Measurements from ENCODE around the gene ZNF98. TPM values are rescaled to one million over a fixed set of nuclear protein-coding genes. Genes with fewer than 3 reads are reported as not detected.

Gene ZNF98
- total and polyA plus RNA-seq, 2 of the 8 experiments (the other 6 are each of a cell fraction or from before 2014, with no cell fraction given): not detected

DNA sequence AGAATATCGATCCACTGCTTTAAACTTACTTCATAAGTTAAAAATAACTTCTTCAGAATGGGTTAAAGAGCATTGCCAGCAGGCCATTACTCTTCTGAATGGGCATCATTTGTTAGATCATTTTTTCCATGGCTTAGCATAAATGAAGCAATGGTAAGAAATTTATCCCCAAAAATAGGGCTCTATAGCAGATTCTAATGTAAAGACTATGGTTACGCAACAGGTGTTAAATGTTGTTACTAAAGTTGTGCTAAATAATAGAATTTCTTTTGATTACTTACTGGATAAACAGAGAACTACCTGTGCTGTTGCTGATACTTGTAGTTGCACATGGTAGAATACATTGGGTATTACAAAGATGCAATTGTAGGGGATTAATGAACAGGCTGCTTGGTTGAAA lies 15.9 kb upstream of the ZNF98 start:
- peaks cover 30 to 70% of the 10 kb centered on the region in 2 experiments; a peak in 3 of 4 replicates for H3K9me3 ChIP-seq (ENCODE audit: insufficient read depth in 2 of 2, low read depth in 1 of 2, low read length in 1 of 2)

More for the DNA sequence above, 15.9 kb upstream of the ZNF98 start:
- H3K23me2 ChIP-seq (ENCODE audit: low read depth, low read length): no peaks in the 10 kb centered on the region
- H3K14ac ChIP-seq (ENCODE audit: insufficient read length): no peak overlapping the region
- H3K9ac ChIP-seq (replicated peaks in 1 of 4; ENCODE audit: extremely low read depth in 1 of 4, low read depth in 3 of 4, low read length in 3 of 4): no peak overlapping the region
- no peak overlapping the region for H4K5ac ChIP-seq (ENCODE audit: insufficient read length, low read depth, low read length)
- H3K27ac ChIP-seq (ENCODE audit: low read depth, low read length): no peak overlapping the region
- DNase-seq (ENCODE audit: low read depth in 1 of 2, low spot score in 2 of 2): no peak
- H2AK5ac ChIP-seq (ENCODE audit: low read depth, low read length): no peak overlapping the region
- no peak overlapping the region for H4K91ac ChIP-seq (replicated peaks; ENCODE audit: insufficient read length, low read length)
- no peak overlapping the region for H2BK20ac ChIP-seq (ENCODE audit: low read length)
- H3K4me2 ChIP-seq (ENCODE audit: insufficient read depth in 1 of 2, low read depth in 2 of 2, low read length in 2 of 2): no peak overlapping the region
- no peaks in the 10 kb centered on the region for H3K27me3 ChIP-seq (replicated peaks in 1 of 4; ENCODE audit: control insufficient read depth in 3 of 4, extremely low read depth in 1 of 4, insufficient read depth in 3 of 4, low read length in 3 of 4)
- no peak for FAIRE-seq
- no peak overlapping the region for H2BK12ac ChIP-seq (ENCODE audit: low read depth, low read length)
- H3K79me1 ChIP-seq (ENCODE audit: low read depth, low read length): no peaks in the 10 kb centered on the region
- no peaks in the 10 kb centered on the region for H3K36me3 ChIP-seq (ENCODE audit: control insufficient read depth in 2 of 4, insufficient read depth in 4 of 4, low read length in 3 of 4)
- no peak overlapping the region for H4K8ac ChIP-seq (ENCODE audit: extremely low read depth, insufficient read depth, low read length)
- ChIA-PET POLR2A (ENCODE audit: partially characterized antibody) (no interaction called here), CTCF (ENCODE audit: partially characterized antibody) (no interaction called here)
- H3K23ac ChIP-seq (ENCODE audit: insufficient read length): no peak overlapping the region
- H3K79me2 ChIP-seq (ENCODE audit: control insufficient read depth in 1 of 2, insufficient read depth in 2 of 2, low read length in 2 of 2): no peaks in the 10 kb centered on the region
- H2BK120ac ChIP-seq (replicated peaks; ENCODE audit: low read depth, low read length): no peak overlapping the region
- H3K18ac ChIP-seq (ENCODE audit: extremely low read depth, low read length): no peak overlapping the region
- no peak overlapping the region for H3K4ac ChIP-seq (replicated peaks; ENCODE audit: insufficient read length, low read depth, low read length)
- WGBS, 2 experiments (ENCODE audit: extremely low coverage in 1 of 2, insufficient coverage in 1 of 2, insufficient read length in 1 of 2, insufficient replicate concordance in 2 of 2, low coverage in 1 of 2, low lambda C conversion rate in 2 of 2, missing lambda C conversion rate in 1 of 2): 92% methylated on average over 2 of the region's 2 CpGs; no CpG with 5 or more reads in 1 of the 2 experiments
- H3K4me3 ChIP-seq (ENCODE audit: extremely low read depth in 1 of 4, insufficient read depth in 2 of 4, low read depth in 3 of 4, low read length in 4 of 4): no peak overlapping the region
- no peaks in the 10 kb centered on the region for H4K20me1 ChIP-seq (replicated peaks in 1 of 2; ENCODE audit: control insufficient read depth in 1 of 2, insufficient read depth in 2 of 2, low read length in 2 of 2)
- H3K4me1 ChIP-seq (replicated peaks in 1 of 4; ENCODE audit: control insufficient read depth in 3 of 4, insufficient read depth in 4 of 4, low read length in 3 of 4): no peaks in the 10 kb centered on the region
- no peak overlapping the region for H2BK5ac ChIP-seq (ENCODE audit: low read depth, low read length)
- TF ChIP-seq SIX5 (IDR thresholded peaks at IDR 0.05; ENCODE audit: low read depth, low read length) (no peak), NRF1 (IDR thresholded peaks at IDR 0.05; ENCODE audit: low read depth, low read length) (no peak), POLR2A (IDR thresholded peaks at IDR 0.05; ENCODE audit: control extremely low read depth in 1 of 2, low read depth in 2 of 2, low read length in 2 of 2) (no peak), JUND (IDR thresholded peaks at IDR 0.05; ENCODE audit: low read length) (no peak), RAD21 (IDR thresholded peaks at IDR 0.05 in 1 of 2, conservative IDR thresholded peaks at IDR 0.05 in 1 of 2; ENCODE audit: low read depth in 2 of 2, low read length in 2 of 2) (no peak), SP2 (IDR thresholded peaks at IDR 0.05; ENCODE audit: low read length) (no peak), CTCF (IDR thresholded peaks at IDR 0.05; ENCODE audit: control extremely low read depth in 1 of 3, insufficient read depth in 1 of 3, low read depth in 1 of 3, low read length in 3 of 3) (no peak)
- TF ChIP-seq, protein P1, sequence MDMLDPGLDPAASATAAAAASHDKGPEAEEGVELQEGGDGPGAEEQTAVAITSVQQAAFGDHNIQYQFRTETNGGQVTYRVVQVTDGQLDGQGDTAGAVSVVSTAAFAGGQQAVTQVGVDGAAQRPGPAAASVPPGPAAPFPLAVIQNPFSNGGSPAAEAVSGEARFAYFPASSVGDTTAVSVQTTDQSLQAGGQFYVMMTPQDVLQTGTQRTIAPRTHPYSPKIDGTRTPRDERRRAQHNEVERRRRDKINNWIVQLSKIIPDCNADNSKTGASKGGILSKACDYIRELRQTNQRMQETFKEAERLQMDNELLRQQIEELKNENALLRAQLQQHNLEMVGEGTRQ (IDR thresholded peaks at IDR 0.05; ENCODE audit: low read length): no peak
- H3K56ac ChIP-seq (replicated peaks; ENCODE audit: insufficient read length, low read depth, low read length): no peak overlapping the region
- no peak overlapping the region for H2AFZ ChIP-seq (ENCODE audit: low read length)
- H2BK15ac ChIP-seq (ENCODE audit: low read length): no peak overlapping the region

Measured in H1 (cell line).